CD4-positive, alpha-beta T cell treated with Interferon alpha-2 for 1 hour (primary cell): Measurements from ENCODE around the gene HADHA.
"Not testable (repeated sequence)": the region's sequence is repeated elsewhere in the genome, so short reads cannot be mapped to it uniquely, and the experiment has no call there.

Source experiments
- DNase-seq, 2 donors: peaks; one replicate each; pipeline ENCODE4 v3.0.0-alpha.2; 2020 to 2022

Gene HADHA

DNA sequence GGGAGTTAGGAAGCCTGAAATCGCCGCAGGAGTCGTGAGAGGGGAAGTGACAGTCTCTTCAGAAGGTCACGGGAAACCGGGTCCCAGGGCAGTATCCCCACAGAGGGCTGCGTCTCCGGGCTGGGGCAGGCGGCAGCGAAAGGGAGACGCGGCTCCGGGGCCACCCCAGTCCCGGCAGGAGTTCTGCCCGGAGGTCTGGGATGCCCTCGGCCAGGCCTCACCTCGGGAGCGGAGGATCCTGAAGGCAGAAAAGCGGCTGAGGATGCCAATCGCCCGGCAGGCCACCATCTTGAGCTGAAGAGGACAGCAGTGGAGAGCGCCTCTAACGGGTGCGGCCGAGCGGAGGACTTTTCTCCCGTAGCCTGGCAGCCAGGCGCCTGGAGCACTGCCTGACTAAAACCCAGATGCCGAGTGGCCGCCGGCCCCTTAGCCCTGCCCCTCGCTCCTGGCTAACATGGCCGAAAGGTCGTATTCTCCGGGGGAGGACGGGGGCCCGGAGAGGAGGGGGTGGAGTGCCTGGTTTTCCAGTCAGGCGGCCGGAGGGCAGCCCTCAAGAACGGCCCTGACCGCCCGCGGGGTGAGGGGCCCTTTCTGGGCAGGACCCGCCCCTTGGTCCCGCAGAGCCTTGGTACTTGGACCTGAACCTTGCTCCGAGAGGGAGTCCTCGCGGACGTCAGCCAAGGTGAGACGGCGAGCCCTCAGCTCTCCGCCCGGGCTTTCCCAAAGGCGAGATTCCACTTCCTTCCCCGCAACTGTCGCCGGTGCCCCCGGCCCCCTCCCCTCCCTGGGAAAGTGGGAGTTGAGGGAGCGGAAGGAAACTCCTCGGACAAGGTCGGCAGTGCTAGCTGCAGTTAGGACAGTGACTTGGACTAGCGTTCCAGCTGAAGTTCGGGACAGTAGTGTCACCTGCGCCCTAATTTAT, at the start of gene HADHA, which contains the start of gene HADHB:
HADHA (minus strand) TSS at position 324 of the 922 bp plus-strand sequence; CDS start at position 288, 36 bp downstream.
HADHB (plus strand) TSS at position 631 of the 922 bp plus-strand sequence. CDS start 9,316 bp downstream, outside the sequence.
- peak; percentile 84 to 88 for DNase-seq

DNA sequence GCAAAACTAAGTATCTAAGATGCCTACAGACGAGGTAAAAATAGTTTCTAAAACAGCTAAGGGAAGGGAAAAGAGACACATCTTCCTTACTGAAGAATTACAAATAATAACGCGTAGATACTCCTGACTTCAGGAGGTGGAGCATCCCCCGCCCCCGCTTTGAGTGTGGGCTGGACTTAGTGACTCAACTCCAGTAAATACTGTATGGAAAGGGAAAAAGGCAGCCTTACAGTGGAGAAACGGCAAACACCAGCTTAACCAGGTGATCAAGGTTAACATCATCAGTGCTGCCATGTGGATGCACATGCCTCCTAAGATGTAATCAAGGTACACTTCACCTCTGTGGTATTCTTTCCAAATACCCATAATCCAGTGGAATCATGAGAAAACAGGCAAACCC, 48.2 kb upstream of the HADHA start:
- DNase-seq: no peak

DNA sequence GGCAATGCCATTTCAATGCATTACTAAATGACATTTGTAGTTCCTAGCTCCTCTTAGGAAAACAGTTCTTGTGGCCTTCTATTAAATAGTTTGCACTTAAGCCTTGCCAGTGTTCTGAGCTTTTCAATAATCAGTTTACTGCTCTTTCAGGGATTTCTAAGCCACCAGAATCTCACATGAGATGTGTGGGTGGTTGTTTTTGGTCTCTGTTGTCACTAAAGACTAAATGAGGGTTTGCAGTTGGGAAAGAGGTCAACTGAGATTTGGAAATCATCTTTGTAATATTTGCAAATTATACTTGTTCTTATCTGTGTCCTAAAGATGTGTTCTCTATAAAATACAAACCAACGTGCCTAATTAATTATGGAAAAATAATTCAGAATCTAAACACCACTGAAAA, 45.6 kb upstream of the HADHA start:
- no peak for DNase-seq

DNA sequence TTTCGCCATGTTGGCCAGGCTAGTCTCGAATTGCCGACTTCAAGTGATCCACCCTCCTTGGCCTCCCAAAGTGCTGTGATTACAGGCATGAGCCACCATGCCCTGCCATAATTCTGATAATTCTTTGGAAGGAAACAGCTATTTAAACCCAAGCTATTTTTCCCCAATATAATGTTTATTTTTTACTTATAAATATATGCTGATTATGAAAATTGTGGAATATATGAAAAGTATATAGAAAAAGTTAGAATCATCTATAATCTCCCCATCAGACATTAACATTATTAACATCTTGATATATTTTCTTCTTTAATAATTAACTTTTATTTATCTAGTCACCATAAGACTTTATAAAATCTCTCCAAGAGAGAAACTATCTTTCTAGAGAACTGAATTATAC, 41.5 kb upstream of the HADHA start:
- DNase-seq: no peak

DNA sequence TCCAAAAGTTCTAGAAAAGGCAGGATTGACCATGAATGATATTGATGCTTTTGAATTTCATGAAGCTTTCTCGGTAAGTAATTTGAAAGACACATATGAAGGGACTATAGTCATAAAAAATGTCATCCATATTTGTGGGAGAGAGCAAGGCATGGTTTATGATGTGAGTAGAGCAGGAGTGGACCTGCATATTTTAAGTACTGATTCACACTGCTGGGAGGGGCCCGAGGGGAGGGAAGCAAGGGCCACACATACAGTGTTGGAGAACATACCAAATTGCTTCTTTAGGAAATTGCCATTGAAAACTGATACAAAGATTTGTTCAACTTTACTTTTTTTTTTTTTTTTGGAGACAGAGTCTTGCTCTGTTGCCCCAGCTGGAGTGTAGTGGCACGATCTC, 39.7 kb upstream of the HADHA start:
- no peak for DNase-seq

DNA sequence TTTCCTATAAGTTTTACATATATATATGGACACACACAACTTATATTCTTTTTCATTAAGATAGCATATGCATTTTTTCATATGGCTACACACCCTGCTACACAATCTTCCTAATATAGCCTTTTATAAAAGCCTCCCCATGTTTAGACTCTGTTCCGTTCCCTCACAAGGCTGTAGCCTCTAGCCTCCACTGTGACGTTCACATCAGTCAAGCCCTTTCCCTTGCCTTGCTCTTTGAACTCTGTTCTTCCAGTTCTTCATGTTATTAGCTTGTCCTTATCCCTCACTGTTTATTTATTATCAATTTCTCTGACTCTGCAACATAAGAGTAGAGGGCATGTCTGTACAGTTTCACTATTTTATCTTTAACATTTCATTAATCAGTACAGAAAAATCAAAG, 39.2 kb upstream of the HADHA start:
- no peak for DNase-seq

DNA sequence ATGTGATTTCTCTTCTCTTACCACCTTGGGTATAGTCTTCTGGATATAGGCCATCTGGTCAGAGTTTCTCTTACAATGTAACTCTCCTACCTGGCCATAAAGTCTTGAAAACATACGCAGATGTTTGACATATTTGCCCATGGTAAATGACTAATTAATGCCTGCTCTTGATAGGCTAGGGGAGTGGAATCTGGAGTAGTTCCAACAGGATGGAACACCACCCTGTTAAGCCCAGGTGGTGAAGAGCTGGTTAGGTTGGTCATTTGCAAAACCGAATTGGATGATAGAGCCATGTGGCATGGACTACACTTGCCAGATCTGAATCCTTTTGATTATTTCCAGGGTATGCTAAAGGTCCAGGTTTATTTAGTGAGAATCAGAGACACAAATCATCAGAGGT, 36.8 kb upstream of the HADHA start:
- no peak for DNase-seq

DNA sequence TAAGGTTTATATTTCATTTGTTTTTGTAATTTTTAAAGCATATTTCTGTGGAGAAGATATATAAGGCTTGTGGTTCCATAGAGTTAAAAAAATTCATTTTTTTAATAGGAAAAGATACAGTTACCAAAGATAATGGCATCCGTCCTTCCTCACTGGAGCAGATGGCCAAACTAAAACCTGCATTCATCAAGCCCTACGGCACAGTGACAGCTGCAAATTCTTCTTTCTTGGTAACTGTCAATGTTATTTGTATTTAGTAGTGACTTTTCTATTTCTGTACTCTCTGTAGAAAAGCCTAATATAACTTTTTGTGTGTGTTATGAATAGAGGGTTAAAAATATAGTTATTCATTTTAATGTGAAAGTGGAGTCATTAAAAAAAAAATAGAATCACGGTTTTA, 35.5 kb upstream of the HADHA start:
- no peak for DNase-seq

DNA sequence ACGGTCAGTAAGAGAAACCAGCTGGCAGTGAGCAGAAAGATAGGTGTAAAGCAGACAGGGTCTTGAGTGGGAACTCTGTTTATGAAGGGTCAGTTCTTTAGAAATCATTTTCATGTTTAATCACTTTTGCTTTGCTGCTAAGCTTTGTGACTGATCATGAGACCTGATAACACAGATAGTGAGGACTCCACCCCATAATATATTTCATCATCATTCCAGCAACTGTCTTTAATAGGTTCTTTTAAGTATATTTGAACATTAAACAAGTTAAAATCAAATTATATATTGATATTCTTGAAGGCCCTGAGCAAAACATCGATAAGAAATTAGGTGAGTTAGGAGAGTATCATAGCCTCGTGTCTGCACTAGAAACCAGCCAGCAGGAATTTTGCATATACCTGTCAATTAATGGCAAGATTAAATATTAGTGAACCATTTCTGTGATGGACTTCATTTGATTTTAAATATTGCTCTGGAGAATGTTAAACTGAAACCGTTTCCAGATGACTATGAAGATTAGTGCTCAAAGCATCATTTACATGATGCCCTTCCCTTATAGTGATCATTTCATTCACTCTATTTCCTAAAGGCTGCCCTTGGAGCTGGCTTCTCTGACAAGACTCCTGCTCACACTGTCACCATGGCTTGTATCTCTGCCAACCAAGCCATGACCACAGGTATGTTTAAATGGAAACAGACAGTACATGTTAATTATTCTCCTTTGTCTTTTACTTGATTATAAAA, 32.2 kb upstream of the HADHA start:
- no peak for DNase-seq

DNA sequence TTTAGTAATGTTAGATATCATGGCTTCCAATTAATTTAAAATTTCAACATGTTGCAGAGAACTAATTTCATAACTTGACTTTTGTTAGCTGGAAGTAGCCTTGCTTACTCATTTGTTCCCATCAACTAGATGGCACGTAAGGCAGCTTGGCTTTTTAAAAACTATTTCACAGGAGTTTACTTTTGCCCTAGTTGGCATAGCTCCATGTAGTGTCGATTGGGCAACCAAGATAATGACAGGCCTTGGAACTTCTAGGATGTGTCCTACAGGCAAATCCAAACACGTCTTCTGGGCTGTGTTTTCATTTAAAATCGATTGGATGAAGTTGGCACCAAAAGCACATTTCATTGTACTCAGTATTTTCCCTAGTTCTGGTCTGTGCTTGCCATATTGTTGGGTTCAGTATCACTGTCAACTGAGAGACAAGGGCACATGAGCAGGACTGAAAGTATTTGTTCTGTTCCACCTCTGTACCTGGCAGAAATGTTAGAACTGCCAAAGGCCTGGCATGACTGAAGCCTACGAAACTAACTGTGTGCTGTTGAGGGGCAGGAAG, 29.7 kb upstream of the HADHA start:
- peak in 1 of 2 donors; percentile 22 for DNase-seq

DNA sequence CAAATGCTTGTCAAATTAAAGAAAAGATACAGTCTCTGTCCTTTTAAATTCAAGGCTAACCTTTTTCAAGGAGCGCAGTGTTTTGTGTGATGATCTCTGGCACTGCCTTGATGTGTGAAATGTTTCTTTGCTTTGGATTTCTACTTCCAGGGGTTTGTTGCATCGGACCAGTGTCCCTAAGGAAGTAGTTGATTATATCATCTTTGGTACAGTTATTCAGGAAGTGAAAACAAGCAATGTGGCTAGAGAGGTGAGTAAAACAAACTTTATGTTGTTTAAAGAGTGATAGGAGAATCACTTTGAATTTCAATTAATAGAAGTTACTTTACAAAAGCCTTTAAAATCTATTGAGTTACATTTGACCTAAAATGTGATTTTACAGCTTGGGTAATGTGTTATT, 29.1 kb upstream of the HADHA start:
- no peak for DNase-seq

DNA sequence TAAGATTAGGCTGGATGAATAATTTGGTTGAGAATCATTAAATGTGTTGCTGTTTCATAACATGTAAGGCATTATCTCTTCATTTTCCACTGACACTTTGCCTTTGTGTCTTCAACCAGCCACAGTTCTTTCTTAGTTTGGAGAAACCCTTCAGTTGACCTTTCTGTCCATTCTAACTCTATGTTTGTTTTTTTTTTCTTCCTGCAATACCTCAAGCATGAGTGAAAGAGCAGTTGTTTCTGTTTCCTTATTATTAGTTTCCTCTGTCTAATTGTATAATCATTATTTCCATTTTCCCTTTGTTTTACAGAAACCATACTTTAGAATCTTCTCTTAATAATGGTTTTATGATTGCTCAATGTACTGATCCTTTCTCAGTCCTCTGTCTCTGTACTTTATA, 25.9 kb upstream of the HADHA start:
- no peak for DNase-seq

DNA sequence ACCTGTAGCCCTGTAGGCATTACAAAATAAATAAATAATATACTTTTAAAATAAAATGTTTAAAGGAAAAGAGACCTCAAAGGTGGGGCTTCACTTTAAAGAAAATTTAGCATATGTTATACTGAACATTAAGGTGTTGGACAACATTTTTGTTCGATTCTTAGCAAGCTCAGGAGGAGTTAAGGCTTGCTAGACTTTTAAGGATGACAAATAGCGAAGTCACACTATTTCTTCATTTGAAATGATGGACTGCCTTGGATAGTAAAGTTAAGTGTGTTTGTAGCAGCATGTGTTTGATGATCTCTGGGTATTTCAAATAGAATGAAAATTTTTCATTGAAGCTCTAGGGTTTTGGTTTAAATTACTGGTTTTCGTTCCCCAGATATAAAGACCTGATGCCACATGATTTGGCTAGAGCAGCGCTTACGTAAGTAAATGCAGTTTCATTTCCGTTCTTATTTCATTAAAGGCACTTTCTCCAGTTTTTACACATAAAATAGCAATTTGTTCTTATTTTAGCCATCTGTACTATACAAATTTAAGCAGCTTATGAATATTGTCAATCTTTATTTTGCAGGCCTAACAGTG, 25.2 kb upstream of the HADHA start:
- DNase-seq: no peak

DNA sequence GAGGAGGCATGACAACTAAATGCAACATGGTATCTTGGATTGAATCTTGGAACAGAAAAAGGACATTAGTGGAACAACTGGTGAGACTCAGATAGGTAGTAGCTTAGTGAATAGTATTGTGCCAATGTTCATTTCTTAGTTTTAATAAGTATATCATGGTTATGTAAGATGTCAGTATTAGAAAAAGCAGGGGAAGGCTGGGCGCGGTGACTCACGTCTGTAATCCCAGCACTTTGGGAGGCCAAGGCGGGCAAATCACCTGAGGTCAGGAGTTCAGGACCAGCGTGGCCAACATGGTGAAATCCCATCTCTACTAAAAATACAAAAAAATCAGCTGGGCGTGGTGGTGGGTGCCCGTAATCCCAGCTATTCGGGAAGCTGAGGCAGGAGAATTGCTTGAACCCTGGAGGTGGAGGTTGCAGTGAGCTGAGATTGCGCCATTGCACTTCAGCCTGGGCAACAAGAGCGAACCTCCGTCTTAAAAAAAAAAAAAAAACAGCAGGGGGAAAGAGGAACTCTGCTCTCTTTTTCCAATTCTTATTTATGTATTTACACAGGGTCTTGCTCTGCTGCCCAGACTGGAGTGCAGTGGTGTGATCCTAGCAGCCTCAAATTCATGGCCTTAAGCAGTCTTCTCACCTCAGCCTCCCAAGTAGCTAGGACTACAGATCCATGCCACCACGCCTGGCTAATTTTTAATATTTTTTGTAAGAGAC, 24.4 kb upstream of the HADHA start:
- not testable (repeated sequence) for DNase-seq

DNA sequence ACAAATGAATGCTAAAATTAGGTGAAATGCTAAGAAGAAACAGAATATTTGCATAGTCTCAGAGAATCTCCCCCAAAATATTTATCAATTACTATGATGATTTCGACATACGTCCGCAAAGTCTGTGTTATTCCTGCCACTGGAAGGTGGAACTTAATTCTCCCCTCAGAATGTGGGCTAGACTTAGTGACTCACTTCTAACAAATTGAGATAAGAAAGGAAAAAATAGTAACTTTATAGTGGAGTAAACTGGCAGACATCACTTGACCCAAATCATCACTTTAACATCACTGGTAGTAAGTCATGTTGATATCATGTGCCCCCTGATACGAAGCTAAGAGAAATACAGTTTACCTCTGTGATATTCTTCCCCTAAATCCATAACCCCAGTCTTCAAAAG, 23.8 kb upstream of the HADHA start:
- DNase-seq: no peak

DNA sequence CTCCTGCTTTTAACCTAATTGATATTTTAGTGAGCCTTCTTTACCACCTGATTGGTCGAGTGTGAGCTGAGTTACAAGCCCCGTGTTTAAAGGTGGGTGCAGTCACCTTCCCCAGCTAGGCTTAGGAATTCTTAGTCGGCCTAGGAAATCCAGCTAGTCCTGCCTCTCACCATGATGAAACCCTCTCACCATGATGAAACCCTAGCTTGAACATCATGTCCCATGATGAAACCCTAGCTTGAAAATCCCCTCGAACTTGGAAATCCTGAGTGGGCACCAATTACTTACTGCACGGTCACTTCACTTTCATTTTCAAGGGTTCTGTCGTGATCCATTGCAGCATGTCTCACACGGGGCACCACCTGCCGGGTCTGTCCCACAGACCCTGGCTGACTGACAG, 14.4 kb upstream of the HADHA start:
- not testable (repeated sequence) for DNase-seq

DNA sequence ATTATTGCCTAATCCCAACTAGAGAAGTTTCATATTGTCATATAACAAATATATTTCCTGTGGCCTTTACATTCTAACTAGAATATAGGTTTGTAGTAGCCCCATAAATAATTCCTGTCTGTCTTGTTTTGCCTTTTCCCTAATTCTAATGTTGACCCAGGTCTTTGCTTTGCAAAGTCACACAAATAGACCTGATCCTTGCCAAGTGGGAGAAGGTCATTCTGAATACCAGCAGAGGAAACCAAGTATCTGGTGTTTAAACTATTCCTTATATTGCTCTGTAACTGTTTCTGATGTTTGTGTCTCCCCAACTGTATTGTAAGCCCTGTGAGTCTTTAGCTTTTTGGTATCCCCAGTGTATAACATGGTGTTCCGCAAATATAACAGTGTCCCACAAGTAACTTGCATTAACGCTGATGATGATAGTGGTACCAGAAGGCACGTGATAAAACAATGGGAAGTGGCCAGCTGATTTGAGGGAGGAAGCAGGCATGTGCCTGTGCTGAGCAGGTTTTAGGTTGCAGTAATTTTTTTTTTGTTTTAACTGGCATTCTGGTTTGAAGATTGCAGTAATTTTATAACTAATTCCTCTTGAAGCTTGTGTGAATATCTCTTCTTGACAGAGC, 11.4 kb upstream of the HADHA start:
- DNase-seq: no peak

DNA sequence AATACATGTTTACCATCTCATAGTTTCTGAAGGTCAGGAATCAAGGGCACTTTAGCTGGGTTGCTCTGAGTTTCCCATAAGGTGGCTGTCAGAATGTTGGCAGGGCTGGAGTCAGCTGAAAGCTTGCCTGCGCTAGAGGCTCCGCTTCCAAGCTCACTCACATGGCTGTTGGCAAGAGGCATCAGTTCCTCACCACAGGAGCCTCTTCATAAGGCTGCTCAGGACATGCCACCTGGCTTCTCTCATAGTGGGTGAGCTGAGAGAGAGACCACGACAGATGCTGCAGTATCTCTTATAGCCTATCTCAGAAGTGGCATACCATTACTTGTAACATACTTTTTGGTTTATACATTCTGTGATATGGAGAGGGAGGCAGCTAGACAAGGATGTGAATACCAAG, 7.5 kb upstream of the HADHA start:
- DNase-seq: no peak

DNA sequence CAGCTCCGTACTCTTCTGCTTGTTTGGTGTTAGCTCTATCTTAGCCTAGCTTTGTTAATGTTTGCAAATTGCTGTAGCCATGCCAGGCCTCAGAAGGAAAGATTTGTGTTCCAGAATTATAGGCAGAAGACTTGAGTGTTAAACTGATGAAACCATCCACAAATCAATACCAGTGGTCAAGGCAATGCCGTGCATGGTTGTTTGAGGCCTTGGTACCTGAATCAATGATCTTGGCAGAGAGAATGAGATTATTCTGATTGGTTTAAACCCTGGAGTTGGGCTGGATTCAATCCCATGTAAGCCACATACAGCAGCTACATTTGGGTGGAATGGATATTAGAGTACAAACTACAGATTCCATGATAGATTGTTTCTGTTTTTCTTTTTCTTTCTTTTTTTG, 5.2 kb upstream of the HADHA start:
- no peak for DNase-seq

DNA sequence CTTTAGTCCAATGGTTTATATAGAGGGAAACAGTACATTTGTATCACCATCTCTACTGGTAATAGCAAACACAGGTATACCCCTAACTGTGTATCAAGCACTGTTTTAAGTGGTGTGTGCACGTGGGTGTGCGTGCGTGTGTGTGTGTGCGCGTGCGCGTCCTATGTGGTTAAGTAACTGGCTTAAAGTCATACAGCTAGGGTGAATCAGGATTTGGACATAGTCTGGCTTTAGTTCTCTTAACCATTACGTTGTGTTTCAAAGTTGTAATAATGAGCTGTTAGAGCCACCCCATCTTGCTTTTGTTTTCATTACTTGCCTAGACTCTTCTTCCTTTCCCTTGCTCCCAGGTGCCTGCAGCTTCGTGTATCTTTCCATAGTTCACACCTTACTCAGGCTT, 2.4 kb upstream of the HADHA start:
- peak in 1 of 2 donors; percentile 21 for DNase-seq

DNA sequence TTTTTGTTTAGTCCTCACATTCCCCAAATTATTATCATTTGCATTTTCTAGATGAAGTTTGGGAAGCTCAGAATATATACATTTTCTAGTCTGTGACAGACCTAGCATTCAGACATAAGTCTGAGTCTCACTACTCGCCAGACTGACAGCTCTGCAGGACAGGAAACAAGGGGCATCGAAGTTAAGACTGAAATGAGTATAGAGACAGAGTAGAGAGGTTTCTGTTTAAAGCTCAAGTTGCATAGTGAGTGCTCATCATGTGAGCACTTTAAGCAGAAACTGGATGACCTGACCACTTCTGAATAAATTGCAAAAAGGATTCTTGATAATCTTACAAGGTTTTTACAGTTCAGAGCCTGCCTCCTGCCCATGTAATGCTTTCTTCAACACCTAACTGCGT, 1.4 kb upstream of the HADHA start:
- DNase-seq: no peak

DNA sequence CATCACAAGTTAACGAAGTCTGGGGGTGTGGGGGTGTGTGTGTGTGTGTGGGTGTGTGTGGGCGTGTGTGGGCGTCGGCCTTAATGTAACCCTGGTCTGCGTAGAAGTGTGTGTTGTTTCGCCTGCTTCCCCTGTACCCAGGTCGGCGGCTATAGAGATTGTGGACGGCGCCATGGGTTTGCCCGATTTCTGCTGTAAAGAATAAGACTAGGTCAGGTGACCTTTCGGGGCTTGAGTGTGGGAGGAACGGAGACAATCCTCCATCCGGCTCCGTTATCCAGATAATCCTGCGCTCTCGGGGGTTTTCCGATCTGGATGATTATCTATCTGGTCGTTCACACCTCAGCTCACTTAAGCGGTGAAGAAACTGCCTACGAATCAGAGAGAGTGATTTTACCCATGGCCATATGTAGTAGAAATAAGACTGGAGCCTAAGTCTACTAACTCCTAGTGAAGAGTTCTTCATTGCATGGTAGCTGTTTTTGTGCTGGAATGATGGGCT, 850 bp upstream of the HADHA start:
- DNase-seq: peak; percentile 53 to 60
